ENCODE measurements around the gene MYO1E.

The MYO1E gene

DNA sequence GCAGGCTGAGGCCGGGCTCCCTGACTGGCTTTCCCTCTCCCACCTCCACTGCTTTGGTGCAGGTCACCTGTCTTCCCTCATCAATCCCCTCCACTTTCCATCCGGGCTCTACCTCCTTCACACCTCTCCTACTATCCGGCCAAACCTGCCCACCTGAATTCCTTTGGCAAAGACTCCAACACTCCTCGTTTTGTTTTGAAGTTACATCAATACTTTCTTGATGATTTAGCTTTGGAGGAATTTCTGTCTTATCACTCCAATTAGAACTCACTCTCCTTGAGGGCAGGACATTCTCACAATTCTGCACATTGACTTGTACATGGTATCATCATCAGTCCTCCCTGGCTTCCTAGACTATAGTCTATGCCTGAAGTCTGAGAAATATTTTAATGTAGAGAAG is 145.7 kb downstream of the MYO1E start:
- DNase-seq (ENCODE audit: low read depth): no peak

- DNase-seq (ENCODE audit: low read depth): no peak
Observed at GRCh38 chr15:59224474-59224873, 148.2 kb downstream of the MYO1E start.

DNA sequence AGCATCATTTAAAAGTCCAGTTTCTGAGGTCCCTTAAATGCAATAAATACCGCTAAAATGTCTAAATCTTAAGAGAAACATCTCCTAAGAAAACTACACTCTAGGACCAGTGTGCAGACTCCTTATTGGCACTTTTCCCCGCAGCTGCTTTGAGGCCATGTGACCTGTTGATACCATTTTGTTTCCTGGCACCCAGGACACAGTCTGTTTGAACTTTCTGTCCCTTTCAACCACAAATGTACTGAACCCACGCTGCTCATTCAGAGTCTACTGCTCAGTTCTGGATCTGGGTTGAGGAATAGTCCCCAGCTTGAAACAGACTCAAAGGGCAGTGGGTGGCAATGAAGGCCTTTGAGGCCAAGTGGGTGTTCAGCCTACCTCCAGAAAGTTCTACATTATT is 148.9 kb downstream of the MYO1E start:
- no peak for DNase-seq (ENCODE audit: low read depth)

DNA sequence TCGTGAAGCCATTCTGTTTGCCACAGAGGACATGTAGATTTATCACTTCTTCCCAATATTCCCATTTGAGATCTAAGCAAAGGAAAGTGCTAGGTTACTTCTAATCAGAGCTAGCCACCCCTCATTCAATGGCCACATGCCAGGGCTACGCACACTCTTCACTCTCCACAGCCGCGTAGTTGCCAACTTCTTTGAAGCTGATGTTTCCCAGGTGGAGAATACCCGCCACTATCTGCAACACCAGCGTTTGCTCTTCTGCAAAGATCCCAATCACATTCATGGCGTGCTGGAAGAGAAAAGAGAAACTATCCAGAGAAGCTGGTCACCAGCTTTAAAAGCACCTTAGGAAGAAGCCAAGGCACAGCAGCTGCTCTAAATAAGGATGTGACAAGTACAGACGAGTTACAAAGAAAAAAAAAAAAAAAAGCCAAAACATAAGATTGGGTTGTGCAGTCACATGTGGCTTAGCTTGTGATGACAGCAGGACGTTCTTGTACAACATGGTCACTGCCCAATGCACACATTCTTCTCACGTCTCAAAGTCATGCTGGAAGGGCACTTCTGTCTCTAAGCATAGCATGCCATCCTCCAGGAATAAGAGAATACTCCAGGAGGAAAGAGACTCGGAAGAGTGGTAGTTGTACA is 149.6 kb downstream of the MYO1E start:
- no peak for DNase-seq (ENCODE audit: low read depth)

GRCh38 chr15:59221511-59222505 is 150.9 kb downstream of the MYO1E start:
- peak; percentile 52 for DNase-seq (ENCODE audit: low read depth)

- no peak for DNase-seq (ENCODE audit: low read depth)
Observed at GRCh38 chr15:59218710-59219109, 154.0 kb downstream of the MYO1E start.

DNA sequence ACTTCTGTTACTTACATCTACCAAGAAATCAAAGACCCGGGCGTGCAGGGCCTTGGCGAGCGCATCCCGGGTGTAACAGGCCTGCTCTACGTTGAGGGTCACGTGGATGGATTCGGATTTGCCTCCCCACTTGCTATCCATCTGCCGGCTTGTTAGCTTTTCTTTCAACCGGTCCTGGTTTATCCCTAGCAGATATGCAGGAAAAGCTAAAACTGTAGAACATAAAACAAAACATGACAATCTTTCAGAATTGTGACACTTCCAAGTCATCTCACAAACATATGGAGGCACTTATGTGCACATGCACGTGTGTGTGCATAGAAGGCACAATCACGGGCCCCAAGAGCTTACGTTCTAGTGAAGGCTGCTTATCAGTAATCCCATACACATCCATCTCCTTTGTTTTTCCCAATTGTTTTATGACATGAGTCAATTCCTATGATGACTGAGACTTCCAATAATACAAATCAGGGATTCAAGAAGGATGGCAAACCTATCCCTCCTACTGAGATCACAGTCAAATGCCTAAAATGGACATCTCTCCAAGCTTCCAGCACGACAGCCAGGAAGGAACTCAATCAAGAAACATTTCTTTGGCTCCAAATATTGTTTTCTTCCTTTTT is 154.7 kb downstream of the MYO1E start:
- no peak for DNase-seq (ENCODE audit: low read depth)

- no peak for DNase-seq (ENCODE audit: low read depth)
Observed at GRCh38 chr15:59216911-59217310, 155.8 kb downstream of the MYO1E start.

DNA sequence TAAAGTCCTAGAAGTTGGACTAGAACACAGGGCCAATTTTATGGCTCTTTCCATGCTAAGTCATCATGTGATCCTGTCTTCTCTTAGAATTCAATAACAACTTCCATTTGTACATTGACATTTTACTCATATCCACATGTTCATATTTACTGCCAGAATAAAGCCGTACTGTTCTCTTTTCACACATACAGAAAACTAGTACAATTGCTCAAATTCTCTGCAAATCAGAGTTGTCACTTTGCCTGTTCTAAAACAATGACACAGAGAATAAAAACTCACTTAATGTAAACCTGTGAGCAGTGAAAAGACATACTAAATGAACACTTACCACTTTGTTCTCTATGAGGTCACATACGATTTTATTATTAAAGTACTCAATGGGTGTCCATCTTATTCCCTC is 162.5 kb downstream of the MYO1E start:
- no peak for DNase-seq (ENCODE audit: low read depth)

DNA sequence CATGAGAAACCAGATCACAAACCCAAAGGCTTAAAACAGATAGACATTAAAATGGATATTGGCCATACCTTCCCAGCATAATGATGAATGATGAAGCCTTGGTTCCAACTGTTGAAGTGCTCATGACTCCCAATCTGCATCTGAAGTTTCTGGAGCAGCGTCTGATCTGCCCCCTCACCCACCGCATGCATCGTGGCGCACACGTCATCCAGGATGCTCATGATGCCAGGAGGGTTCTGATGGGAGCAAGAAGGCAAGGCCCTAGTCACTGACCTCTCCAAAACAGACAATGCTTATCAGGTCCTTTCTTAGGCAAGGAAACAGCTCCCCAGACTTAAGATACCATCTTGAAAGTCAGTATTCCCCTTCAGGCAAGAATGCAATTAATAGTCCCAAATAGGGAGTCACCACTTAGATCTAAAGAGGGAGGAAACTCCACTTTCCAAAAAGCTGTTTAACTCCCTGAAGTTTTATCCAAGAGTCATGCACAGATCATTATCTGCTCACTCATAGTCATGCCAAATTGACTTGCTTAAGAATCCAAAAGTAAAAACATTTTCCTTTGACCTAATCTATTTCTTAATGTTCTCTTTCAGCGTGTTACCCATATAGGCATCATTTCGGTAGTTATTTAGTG is 163.9 kb downstream of the MYO1E start:
- DNase-seq (ENCODE audit: low read depth): peak; percentile 24

DNA sequence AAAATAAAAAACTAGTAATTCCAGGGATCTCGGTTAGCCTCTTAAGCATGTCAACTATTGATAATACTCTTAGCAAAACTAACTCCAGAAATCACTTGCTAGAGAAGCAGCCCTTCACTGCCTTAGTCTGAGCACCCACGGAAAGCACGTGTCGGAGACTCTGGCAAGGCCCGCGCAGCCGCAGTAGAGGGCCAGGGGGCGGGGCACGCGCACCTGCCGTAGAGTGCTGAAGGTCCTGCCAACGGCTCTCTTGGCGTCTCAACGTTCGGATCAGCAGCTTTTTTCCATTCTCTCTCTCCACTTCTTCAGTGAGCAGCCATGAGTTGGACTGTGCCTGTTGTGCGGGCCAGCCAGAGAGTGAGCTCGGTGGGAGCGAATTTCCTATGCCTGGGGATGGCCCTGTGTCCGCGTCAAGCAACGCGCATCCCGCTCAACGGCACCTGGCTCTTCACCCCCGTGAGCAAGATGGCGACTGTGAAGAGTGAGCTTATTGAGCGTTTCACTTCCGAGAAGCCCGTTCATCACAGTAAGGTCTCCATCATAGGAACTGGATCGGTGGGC is 166.0 kb downstream of the MYO1E start, which contains the start of gene LDHAL6B:
LDHAL6B (plus strand) TSS at position 221 of the 561 bp plus-strand sequence; CDS start at position 319, 98 bp downstream.
- DNase-seq (ENCODE audit: low read depth): no peak

- no peak for DNase-seq (ENCODE audit: low read depth)
Observed at GRCh38 chr15:59205839-59206622, 166.6 kb downstream of the MYO1E start.

GRCh38 chr15:59203657-59204056 is 169.0 kb downstream of the MYO1E start:
- DNase-seq (ENCODE audit: low read depth): no peak

- no peak for DNase-seq (ENCODE audit: low read depth)
Observed at GRCh38 chr15:59203008-59203407, 169.7 kb downstream of the MYO1E start.

DNA sequence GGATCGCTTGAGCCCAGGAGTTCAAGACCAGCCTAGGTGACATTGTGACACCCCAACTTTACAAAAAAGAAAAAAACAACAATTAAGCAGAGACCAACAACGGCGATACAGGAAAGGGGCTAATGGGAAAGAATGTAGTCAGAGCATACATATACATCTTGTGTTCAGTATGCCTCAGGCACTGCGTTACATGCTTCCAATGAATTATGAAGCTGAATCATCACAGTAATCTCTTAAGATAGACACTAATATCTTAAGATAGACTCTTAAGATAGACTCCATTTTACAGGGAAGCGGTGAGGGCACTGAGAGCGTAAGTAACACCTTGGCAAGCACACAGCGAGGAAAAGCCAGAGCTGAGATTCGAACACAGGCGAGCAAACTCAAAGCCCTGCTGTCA is 172.1 kb downstream of the MYO1E start:
- no peak for DNase-seq (ENCODE audit: low read depth)

GRCh38 chr15:59199626-59200465 is 172.8 kb downstream of the MYO1E start:
- peak; percentile 44 for DNase-seq (ENCODE audit: low read depth)

- DNase-seq (ENCODE audit: low read depth): no peak
Observed at GRCh38 chr15:59197454-59197853, 175.2 kb downstream of the MYO1E start.

DNA sequence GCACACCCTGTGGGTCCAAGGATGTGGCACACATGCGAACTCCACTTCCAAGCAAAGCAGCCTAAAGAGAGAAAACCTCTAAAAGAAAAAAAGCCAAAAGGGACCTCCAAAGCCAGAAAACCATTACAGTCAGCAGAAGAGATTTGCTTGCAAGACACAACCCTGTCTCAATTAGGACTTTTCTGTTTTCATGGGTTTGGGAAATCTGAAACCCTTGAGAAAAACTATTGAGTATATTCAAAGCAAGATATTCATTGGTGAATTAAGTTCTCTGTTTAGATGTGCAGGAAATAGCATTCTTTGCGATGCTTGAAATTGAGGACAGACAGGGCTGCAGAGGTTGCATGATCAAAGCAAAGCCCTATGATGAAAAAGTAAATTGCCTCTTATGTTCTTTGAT is 176.3 kb downstream of the MYO1E start:
- DNase-seq (ENCODE audit: low read depth): no peak

DNA sequence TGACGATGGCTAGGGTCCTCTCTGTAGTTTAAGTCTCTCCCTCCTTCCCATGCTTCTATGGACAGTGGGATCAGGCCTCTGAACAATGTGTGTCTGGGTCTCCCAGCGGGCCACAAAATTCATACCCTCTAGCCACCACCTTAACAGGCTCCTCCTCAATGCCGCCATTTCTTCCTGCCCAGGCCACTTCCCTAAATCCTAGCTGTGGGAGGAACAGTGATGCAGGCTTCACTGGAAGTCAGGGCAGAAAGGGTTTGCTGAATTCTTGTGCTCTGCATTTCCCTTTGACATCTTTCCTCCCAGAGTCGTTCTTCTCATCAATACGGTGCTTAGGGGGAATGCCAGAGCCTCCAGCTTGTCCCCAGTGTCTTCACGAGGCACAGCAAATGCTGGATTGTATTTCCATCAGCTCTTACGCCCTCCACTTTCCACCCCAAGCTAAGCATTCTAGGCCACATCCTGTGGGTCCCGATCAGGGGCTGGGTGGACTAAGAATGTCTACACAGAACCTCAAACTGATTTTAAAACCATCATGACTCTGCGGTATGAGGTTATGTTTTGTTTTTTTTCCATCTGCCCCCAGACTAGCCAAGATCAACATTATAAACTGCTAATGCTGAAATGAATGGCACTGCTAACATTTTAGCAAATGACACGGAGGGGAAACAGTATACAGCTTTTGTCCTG is 177.9 kb downstream of the MYO1E start:
- DNase-seq (ENCODE audit: low read depth): no peak

- peak; percentile 91 for DNase-seq (ENCODE audit: low read depth)
Observed at GRCh38 chr15:59191855-59192237, 180.8 kb downstream of the MYO1E start.

Measured in GM04504 (cell line).